CD4-positive, alpha-beta T cell treated with Interferon gamma for 1 hour (primary cell): ENCODE results near the gene YEATS2.
"Not testable (repeated sequence)": the region's sequence is repeated elsewhere in the genome, so short reads cannot be mapped to it uniquely, and the experiment has no call there.

Source experiments
- DNase-seq: peaks from one replicate; pipeline ENCODE4 v3.0.0-alpha.2; 2020

YEATS2 gene

DNA sequence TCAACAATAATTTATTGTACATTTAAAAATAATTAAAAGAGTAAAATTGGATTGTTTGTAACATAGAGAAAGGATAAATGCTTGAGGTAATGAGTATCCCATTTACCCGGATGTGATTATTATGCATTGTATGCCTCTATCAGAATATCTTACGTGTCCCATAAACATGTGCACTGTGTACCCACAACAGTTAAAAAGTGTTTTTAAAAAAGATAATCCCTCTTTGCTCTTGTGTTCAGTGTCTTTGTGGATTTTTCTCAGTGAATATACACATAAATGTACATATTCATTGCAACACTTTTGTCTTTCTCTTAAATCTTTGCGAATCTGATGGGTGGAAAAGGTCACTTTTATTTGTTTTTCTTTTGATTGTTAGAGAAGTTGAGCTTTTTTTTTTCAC is 20.4 kb downstream of the YEATS2 start:
- DNase-seq, result no peak

DNA sequence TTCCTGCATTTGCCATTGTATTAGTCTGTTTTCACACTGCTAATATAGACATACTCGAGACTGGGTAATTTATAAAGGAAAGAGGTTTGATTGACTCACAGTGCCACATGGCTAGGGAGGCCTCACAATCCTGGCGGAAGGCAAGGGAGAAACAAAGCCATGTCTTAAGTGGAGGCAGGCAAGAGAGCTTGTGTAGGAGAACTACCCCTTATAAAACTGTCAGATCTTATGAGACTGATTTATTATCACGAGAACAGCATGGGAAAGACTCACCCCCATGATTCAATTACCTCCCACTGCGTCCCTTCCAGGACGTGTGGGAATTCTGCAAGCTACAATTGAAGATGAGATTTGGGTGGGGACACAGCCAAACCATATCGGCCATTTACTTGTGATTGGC is 27.8 kb downstream of the YEATS2 start:
- no peak for DNase-seq

DNA sequence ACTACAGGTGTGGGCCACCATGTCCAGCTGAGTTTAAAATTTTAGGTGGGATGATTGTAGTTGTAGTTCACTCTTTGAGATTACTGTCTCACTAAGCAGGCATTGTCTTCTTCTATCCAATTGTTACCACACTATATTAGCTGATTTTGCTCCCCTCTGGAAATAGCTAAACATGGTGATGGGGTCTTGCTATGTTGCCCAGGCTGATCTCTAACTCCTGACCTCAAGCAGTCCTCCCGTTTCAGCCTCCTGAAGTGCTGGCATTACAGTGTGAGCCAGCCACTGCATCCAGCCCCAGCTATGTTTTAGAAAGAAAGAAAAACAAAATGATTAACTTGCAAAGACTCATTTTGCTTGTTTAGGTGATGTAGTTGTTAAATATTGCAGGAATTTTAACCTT is 30.6 kb downstream of the YEATS2 start:
- no peak for DNase-seq

DNA sequence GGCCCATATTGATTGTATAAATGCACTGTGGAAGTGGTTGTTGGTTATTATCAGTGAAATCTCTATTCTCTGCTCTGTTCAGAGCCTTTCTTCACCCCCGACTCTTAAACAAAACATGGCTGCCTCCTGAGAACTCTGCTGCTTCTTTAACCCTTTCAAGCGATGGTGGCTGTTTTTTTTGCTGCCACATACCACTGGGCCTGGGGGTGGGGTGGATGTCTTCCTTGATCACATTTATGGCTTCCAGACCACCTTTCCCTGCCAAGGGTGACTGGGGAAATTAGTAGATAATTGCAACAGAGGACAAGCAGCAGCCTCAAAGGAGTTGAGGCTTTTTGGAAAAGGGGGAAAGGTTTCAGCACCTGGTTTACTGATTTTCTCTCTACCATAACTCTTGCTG is 32.8 kb downstream of the YEATS2 start:
- no peak for DNase-seq

DNA sequence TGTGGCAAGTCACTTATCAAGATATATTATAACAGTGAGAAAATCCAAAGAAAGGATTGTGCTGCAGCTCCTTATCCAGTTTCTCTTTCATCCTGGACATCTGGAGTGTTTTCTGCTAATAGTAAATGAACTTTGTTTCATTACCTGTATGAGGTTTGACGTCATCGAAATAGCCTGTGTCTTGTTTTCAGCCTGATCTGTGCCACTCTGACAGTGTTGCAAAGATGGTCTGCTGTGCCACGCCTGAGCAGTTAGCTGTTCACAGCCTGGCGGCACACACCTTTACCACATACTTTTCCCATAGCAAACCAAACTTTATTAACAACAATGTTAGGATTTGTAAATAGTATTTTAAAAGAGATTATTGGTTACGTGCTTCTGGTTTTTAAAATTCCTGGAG is 34.0 kb downstream of the YEATS2 start:
- no peak for DNase-seq

DNA sequence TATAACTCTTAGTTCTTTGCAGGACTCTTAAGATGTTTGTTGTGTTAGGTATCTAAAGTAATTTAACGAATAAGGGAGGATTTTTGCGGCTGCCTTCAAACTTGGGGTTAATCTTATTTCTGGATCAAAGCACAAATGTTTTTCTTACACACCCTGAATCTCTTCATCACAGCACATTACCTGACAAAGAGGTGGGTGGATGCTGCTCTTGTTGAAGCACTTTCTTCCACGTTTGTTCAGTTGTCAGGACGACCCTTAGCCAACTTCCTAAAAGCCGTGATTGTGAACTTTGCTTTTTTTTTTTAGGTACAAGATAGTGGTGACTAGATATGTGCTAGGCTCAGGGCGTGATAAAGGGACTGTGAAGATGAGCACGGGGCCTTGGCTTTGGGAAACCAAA is 36.0 kb downstream of the YEATS2 start:
- DNase-seq, result no peak

DNA sequence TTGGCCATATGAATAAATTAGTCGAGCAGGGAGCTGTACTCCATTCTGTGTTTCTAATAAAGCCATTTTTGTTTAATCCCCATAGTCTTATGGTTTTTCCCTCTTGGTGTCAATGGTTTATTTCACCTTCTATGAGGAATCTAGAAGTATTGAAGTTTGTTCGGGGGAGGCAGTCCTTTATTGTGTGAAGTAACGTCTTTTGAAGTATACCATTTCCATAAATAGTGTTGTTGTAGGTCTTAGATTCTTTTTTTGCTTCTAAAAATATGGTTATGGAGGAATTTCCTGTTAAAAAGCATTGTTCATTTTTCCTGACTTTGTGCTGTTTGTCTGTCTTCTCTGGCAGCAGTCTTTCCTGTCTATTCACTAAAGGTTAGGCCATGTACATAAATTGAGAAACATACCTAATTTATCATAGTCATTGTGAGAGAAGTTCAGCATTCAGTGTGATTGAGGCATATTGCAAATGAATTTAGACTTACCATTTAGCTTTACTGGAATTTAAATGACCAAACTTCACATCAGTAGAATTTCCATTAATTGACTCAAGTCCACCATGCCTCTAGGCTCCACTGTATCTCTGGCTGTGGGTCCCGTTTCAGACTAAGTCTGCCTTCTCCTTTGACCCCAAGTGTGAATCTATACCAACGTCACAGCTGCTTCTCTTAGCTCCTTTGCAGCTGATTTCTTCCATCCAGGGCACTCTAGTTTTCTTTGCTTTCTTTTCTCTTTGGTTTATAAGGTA is 37.3 kb downstream of the YEATS2 start:
- DNase-seq, result no peak

DNA sequence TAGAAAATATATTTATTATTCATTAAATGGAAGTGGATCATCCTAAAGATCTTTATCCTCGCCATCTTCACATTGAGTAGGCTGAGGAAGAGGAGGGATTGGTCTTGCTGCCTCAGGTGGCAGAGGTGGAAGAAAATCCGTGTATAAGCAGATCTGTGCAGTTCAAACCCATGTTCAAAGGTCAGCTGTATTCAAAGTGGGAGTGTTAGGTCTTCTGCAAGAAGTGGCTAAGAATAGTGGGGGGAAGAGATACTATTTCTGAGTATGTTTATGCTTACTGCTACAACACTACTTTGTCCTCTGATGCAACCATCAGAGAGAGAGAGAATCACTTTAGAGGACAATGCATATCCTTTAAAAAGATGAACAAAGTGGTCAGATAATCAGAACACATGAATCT is 39.5 kb downstream of the YEATS2 start:
- no peak for DNase-seq

DNA sequence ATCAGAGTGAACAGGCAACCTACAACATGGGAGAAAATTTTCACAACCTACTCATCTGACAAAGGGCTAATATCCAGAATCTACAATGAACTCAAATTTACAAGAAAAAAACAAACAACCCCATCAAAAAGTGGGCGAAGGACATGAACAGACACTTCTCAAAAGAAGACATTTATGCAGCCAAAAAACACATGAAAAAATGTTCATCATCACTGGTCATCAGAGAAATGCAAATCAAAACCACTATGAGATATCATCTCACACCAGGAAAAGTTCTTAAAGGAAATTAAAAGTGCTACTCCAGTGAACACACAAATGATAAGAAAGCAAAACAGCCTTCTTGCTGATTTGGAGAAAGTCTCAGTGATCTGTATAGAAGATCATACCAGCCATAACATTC is 42.6 kb downstream of the YEATS2 start:
- not testable (repeated sequence) for DNase-seq

DNA sequence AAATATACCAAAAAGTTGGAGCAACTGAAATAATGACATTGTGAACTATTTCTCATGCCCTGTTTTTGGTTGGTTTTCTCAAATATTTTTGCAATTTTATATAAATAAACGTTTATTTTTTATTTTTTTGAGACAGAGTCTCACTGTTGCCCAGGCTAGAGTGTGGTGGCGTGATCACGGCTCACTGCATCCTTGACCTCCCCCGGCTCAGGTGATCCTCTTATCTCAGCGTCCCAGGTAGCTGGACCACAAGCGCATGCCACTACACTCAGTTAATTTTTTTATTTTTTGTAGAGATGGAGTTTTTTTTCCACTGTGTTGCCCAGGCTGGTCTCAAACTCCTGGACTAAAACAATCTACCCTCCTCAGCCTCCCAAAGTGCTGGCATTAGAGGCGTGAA is 45.6 kb downstream of the YEATS2 start:
- no peak for DNase-seq

DNA sequence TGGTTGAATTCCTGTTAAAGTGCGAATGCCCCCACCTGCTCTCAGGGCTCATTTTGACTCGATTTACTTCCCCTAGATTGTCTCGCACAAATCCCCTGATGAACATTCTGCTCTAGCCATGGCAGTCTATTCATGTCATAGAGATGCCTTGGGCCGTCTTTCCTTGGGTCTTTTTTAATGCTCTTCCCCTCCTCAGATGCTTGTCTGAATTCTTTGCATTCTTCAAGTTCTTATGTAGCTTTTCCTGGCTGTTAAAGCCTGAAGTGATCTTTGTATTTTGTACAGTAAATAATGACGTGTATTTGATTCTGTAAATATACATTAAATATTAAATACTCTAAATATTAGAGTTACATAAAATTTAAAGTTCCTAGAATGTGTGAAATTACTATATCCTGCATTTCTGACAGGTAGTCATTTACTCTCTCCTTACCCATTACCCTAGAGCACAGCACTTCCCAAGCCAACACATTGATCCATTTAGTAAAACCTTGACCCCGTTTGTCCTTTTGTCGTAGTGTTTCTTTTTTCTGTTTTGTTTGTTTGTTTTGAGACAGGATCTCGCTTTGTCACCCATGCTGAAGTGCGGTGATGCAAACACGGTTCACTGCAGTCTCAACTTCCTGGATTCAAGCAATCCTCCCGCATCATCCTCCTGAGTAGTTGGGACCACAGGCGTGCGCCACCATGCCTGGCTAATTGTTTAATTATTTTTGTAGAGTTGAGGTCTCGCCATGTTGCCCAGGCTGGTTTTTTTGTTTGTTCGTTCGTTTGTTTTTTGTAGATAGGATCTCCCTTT is 47.9 kb downstream of the YEATS2 start:
- no peak for DNase-seq

DNA sequence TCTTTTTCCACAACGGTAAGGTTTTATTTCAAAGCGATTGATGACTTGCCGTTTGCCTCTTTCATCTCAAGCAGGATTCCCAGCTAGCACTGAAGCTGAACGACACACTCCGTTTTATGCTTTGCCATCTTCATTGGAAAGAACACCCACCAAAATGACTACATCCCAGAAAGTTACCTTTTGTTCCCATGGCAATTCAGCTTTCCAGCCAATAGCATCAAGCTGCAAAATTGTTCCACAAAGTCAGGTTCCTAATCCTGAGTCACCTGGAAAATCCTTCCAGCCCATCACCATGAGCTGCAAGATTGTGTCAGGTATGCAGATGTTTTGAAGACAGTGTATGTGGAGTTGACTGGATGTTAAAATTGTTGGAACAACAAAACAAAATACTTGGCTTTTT is 56.5 kb downstream of the YEATS2 start:
- no peak for DNase-seq

DNA sequence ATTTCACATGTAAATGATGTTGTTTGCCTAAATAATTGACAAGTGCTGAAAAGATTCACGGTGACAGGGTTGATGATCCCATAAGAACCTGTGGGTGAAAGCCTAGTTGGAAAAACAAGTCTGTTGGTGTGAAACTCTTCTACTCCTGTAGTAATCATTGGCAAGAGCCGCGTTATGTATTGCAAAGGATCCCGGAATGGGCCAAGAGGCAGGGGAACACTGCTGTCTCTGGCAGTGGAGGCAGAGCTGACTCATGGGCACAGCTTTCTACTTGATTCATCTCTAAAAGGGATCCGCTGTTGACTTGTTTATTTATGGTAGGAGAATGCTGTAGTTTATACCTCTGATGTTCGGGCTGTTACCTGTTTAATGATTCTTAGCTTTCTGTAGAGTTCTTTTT is 64.7 kb downstream of the YEATS2 start:
- DNase-seq, result no peak

DNA sequence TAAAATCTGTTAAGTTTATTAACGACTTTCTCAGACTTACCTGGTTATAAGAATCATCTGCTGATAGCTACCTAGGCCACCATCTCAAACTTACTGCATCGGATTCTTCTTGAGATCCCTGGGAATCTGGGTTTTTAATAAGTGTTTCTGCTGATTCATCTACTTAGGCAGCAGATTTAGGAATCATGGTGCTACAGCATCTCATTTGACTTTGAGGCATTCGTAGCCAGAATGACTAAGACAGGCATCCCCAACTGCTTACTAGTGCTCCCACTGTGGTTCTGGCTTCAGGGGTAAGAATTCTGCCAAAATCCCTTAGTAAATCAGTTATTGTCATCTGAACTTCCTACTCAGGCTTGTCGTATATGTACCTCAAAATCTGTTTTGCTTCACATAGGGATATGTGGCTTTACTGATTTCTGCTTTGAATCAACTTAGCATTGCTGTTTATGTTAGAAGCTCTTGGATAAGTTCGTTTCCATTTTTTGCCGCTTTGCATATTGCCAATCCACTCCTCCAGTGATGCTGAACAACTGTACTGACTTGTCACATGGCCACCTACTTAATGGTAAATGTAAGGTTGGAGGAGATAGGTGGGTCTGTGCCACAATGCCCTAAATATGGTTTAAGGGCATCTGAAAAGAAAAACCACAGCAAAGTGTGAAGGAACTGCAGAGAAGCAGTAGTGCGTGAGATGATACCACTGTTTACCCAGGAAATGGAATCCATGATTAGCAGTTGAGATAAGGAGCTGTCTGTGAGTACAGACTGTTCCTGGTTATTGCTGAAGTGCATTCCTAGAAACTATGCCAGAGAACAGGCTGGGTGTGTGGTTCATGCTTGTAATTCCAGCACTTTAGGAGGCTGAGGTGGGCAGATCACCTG is 67.5 kb downstream of the YEATS2 start:
- no peak for DNase-seq

DNA sequence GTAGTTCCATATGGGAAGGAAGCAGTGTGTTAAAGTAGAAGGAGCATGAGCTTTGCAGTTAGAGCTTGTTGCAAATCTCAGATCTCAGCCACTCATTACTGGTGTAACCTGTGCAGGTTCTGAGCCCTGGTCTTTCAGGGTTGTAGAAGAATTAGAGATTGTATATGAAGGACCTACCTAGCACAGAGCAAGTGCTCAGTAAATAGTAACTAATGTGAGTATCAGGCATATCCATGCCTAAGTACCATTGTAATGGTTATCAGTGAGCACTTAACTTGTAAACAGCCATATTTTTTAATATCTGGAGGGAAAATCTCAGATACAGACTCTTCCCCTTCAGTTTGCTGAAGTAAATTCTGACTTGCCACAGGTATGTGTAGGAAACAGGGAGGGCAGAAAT is 68.5 kb downstream of the YEATS2 start:
- DNase-seq, result no peak

DNA sequence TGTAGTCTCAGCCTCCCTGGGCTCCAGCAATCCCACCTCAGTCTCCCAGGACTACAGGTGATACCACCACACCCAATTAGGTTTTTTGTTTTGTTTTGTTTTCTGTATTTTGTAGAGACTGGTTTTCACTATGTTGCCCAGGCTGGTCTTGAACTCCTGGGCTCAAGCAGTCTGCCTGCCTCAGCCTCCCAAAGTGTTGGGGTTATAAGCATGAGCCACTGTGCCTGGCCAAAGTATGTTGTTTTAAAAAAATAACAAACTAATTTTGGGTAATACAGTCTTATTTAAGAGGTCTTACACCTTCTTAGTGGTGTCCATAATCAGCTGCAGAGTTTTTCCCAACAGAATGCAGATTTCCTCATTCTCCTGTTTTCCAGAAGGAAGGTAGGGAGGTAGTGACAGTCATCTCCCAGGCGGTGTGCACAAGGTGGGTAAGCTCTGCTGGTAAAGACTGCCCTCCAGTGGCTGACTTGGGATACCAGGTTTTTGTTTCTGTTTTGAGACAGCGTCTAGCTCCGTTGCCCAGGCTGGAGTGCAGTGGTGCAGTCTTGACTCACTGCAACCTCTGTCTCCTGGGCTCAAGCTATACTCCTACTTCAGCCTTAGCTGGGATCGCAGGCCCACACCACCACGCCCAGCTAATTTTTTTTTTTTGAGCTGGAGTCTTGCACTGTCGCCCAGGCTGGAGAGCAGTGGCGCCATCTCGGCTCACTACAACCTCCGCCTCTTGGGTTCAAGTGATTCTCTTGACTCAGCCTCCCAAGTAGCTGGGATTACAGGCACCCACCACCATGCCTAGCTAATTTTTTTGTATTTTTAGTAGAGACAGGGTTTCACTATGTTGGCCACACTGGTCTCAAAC is 69.4 kb downstream of the YEATS2 start:
- peak; percentile 63 for DNase-seq

DNA sequence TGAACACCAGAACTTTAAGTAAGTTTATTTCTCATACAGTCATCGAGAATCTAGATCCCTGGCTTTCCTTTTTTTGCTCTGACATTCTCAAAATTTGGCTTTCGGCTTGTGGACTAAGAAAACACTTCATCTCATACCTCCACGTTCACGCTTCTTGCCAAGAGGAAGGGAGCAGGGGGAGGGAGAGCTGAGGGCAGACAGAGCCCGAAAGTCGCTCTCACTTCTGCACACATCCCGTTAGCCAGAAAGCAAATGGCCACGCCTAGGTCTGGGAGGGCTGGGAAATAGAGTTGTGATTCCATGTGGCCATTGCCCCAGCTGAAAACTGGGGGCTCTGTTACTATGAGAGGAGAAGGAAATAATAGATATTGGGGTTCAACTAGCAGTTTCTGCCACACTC is 70.5 kb downstream of the YEATS2 start:
- DNase-seq, result no peak

DNA sequence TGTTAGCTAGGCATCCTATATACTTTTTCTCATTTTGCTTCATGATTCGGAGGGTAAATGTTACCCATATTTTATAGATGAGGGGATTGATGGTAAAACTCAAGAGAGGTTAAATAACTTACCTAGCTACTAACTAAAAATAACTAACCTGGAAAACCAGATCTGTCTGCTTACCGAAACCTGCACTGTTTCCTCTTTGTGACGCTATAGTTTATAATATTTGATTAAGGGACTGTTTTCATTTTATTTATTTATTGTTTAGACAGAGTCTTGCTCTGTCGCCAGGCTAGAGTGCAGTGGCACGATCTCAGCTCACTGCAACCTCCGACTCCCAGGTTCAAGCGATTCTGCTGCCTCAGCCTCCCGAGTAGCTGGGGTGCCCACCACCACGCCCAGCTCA is 71.9 kb downstream of the YEATS2 start:
- no peak for DNase-seq

DNA sequence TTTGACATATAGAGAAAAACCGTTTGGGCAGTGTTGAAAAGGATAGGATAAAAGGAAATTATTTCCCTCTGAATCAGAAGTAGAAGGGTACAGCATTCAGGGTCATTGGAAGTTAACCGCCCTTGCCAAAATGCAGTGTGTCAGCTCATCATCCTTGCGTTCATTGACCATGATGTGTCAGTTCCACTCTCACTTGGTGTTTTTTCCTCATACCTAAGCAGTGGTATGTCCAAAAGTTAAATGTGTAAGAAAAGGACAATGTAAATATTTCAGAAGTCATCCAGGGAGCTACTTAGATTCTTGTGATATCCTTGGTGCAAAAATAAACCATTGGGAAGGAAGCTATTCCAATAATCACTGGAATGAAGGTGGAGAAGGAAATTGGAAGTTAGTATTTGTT is 77.0 kb downstream of the YEATS2 start:
- no peak for DNase-seq

DNA sequence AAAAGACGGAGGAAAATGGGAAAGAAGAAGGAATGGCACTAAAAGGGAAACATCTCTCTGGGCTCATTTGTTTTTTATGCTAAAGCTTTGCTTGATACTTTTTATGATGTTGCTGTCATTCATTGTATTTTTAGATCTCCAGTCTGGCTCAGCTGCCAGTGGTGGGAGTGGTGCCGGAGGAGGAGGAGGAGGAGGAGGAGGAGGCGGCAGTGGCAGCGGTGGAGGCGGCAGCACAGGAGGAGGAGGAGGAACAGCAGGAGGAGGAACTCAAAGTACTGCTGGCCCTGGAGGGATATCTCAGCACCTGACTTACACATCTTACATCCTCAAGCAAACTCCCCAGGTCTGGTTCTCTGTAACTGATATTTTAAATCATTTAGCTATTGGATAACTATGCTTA is 78.2 kb downstream of the YEATS2 start:
- DNase-seq, result no peak

DNA sequence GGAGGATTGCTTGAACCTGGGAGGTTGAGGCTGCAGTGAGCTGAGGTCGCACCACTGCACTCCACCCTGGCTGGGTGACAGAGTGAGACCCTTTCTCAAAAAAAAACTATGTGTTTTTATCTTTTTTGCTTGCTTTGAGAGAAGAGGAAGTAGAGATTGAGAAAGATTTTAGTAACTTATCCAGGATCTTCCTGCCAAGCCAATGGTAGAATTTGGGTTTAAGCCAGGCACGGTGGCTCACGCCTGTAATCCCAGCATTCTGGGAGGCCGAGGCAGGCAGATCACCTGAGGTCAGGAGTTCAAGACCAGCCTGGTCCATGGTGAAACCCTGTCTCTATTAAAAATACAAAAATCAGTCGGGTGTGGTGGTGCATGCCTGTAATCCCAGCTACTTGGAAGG is 78.9 kb downstream of the YEATS2 start:
- DNase-seq, result not testable (repeated sequence)

DNA sequence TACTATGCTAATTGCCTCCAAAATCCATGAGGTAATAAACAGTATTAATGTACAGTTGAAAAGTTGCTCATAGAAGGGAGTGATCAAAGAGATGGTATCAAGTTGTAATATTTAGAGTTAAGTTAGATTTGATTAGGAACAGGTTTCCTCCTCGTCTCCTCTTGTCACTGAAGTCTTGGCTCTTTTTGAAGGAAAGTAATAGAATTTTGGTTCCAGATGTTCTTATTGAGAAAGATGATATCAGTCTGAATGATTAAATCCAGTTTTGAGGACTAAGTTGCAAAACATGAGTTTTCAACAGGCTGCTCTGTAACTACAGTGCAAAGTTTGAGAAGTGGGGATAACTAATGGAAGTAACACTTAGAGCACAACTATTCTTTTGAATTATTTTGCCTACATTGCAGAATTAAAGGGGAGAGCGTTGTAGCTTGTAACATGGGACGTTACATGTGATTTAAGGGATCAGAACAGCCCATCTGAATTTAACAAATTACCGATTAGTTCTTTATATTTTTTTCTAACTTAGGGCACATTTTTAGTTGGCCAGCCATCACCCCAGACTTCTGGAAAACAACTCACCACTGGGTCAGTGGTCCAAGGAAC is 79.5 kb downstream of the YEATS2 start:
- no peak for DNase-seq
